Measurements from ENCODE around the gene PLXNA4.

Gene PLXNA4

DNA sequence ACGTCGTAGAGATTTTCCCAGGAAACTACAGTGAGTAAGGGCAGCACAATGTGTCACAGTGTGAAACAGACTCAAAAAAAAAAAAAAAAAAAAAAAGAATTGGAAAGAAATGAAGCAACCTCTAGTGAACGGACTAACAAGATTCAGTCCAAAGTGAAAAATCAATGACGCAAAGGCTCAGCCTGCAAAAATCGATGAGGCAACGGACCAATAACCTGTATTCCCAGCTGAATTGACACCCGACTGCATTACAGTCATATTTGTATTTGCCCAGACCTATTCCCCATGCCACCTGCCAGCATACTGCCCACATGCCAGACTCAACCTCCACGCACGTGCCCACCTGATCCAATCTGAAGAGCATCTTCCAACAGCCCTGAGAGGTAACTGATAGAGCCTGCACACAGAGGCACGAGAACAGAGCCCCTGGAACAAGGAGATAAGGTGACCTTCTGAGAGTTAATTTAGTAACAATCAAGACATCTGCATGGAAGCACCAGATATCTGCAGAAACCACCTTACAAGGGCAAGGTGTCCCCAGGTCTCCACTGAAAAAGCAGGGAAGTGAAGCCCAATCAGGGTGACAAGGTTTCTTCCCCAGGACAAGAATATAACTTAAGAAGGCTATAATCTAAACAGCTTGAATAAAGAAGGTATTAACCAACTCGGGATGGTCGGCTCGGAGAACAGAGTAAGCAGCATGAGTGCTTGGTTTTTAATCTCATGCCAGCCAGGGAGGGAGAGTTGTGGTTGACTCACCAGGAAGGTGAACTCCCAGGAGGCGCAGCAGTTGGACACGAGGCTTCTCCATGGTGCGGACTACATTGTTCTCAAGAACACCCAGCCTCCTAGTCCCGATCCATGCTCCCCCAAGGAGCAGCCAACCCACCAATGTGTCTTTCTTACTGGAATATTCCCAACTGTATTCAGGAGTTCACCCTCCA is 48.5 kb downstream of the PLXNA4 start:
- DNase-seq: no peak

- DNase-seq: no peak
Measured at GRCh38 chr7:132526111-132526740, 50.0 kb downstream of the PLXNA4 start.

GRCh38 chr7:132521423-132521822 is 54.8 kb downstream of the PLXNA4 start:
- no peak for DNase-seq

DNA sequence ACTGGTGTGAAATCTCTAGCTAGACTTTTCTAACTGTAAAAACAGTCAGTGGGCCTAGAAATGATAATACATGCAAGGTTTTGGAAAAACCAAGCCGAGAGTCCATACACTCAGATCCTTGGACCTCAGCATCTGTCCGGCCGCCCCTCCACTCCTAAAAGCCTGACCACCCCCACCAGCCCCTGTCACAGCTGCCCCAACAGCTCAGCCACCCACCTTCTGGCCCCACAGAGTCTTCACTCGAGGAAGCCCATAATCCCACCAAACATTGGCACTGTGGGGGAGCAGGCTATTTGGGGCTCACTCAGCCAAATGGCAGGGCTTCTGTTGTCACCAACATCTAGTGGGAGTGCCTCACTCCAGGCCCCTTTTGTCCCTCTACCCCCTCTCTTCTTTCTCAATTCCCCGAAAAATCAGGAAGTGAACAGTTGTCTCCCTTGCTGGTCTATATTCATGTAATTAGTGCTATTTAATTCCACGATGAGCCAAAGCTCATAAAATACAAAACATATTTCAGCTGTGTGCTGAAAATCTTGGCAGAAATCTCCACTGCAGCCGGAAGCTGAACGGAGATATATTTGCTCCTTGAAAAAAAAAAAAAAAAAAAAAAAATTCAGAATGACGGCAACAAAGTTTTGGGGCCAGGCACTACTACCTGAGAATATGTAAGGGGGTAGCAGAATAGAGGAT is 55.5 kb downstream of the PLXNA4 start:
- no peak for DNase-seq

- no peak for DNase-seq
Measured at GRCh38 chr7:132519936-132520335, 56.3 kb downstream of the PLXNA4 start.

DNA sequence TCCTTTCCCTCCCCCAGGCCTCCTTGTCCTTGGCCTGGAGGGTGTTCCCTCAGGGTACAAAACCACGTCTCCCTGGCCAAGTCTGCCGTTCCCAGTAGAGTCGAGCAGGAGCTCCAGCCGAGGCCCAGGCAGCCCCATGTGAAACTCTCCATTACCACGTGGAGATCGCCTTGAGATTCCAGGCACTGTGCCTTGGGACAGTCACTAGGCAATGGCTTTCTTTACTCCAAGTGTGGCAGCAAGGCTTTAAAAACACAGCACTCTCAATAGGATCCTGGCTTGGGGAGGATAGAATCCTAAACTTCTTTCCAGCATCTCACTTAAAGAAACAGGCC is 57.5 kb downstream of the PLXNA4 start:
- no peak for DNase-seq

DNA sequence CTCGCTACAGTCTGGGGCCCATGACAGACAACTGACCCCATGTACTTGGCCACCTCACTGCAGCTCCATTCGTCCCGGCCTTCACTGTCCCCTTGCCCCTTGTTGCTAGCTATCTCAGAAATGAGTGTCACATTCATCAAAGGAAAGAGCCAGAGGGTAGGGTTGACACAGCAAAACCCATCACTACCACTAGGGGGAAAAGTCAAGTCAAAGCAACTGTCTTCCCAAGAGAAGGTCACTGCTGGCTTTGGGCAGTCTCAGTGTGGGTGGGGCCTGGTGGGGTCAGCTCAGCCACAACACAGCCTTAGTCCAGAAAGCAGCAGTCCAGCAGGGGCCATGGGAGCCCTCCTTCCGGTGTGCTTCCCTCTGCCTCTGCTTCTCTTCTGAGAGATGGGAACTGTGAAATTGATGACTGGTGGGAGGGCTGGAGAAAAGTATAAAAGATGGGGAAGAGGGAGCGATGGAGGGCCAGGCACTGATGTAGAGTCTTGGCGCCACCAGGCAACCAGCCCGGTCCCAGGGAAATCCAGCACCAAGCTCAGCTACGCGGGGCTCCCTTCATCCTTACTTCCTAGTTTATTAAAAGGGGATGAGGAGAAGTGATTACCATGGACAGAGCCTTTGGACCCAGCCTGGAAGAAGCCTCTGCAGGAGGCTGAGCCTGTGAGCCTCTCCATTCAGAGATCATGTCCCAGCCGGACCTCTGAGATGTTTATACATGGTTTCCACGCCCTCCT is 58.0 kb downstream of the PLXNA4 start:
- no peak for DNase-seq

GRCh38 chr7:132516042-132516840 is 60.0 kb downstream of the PLXNA4 start:
- no peak for DNase-seq

DNA sequence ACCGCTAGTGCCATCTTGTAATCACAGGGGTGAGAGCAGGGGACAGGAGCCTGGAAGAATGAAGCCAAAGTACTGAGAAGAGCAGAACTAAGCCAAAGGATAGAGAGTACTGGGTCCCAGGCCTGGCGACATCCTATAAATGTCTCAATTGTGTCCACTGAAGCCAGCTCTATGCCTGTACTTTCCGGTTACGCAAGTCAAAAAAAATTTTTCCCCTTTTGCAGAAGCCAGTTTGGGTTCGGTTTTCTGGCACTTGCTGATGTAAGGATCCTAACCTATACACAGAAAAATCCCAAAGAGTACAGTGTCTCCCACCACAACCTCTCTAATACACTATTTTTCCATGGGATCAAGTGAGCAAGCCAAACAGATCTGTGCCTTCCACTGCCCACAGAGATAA is 61.1 kb downstream of the PLXNA4 start:
- no peak for DNase-seq

- no peak for DNase-seq
Measured at GRCh38 chr7:132514430-132514829, 61.8 kb downstream of the PLXNA4 start.

DNA sequence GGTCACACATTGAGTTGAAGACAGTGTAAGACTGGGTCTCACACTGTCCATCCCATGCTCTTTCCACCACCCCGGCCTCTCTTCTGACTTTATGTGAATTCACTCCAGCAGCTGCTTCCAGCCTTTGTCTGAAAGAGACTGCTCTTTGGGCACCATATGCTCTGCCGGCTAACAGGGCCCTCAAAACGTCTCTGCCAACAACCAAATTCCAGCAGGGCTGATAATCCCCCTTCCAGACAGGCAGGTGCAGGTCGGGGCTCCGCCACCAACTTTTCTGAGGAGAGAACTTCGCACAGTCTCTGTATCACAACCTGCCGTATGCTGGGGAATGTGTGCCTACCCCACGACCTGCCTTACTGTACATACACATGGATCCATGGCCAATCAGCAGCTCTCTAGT is 64.3 kb downstream of the PLXNA4 start:
- DNase-seq: no peak

GRCh38 chr7:132511387-132511786 is 64.9 kb downstream of the PLXNA4 start:
- no peak for DNase-seq

GRCh38 chr7:132509643-132510042 is 66.6 kb downstream of the PLXNA4 start:
- DNase-seq: no peak

DNA sequence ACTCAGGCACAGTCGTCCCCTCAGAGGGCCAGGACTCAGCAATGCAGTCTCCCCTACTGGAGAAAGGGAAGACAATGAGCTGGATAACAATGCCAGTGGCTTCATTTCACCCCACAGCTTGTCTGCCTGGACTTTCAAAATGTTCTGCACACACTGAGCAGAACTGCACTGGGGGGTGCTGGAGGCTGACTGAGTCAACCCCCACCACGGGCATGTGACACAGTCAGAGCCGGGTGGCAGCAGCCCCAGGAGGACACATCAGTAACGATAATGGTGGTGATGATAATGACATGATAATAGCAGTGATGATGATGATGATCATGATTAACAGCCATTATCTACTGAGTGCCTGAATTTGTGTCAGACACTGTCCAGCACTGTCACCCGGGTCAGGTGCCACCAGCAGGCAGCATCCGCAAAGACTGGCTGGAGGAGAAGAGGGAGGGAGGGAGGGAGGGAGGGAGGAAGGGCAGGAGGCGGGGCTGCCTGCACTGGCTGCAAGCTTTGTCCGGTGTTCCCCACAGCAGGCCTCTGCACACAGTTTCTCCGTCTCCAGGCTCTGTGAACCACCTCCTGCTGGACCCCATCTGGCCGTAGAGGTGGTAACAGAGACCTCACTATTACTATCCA is 67.4 kb downstream of the PLXNA4 start:
- DNase-seq: no peak

- DNase-seq: no peak
Measured at GRCh38 chr7:132504852-132505251, 71.4 kb downstream of the PLXNA4 start.

- no peak for DNase-seq
Measured at GRCh38 chr7:132504071-132504470, 72.2 kb downstream of the PLXNA4 start.

DNA sequence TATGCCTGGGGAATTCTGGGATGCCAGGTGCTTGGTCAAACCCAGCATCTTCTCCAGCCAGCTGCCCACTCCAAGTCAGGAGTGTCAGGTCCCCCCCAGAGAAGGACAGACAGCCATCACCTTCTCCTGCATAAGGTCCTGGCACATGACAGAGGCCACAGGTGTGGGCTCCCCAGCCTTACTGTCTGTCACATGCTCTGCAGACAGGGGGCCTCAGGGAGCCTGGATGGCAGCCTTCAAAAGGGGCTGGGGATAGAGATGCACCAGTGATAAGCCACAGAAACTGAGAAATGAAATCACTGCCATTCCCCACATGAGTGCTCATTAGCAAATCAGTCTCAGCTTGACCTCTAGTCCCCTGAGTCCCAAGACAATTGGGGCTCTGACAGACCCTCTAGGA is 72.9 kb downstream of the PLXNA4 start:
- no peak for DNase-seq

DNA sequence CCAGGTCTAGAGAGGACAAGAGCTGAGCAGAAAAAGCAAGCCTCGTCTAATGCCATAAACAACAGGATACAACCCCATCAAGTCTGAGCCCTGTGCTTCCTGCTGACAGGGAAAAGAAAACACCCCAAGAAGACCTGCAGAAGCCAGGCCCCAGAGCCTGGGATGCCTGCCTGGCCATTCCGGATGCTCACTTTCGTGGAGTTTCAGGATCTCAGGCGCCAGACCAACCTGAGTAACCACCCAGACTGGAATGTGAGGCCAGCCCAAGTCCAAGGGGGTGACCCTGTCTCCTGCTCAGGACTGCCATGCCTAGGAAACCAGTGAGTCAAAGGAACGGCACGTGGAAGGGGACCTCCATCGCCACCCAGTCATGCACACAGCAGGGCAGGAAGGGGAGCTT is 74.3 kb downstream of the PLXNA4 start:
- DNase-seq: no peak

- no peak for DNase-seq
Measured at GRCh38 chr7:132500727-132501440, 75.4 kb downstream of the PLXNA4 start.

DNA sequence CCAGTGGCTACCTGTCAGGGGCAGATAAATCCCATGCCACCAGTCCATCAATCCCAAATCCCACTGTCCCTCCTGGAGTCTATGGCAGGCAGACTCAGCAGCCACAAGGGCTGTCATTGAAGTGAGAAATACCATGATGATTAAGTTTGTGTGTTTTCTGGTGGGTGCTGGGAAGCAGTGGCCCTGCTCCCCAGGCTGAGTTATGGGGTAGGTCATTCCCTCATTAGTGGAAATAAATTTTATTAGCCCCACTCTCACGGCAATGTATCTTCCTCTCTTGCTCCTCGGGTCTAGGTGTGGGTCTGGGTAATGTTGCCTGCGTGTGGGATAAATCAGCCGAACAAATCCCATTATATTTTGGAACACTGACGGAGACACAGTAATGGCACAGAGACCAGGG is 76.8 kb downstream of the PLXNA4 start:
- no peak for DNase-seq

DNA sequence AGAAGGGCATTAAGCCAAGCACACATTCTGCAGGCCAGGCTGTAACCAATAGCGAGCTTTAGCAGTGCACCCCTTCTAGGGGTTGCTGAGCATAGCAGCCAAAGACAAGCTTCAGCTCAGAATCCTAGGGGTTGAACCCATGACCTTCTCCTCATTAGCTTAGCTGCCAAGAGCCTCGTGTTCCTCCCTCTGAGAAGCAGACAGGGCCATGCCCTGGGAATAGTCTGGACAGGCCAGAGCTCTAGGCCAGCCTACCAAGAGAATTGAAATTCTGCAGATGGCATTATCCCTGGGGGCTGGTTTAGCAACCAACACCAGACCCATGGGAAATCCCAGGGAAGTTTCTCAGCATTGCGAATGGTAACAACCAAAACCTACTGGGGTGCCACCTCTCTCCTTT is 77.2 kb downstream of the PLXNA4 start:
- DNase-seq: no peak
